ENCODE results near the gene SERPINB7.
"Not testable (repeated sequence)": the region's sequence is repeated elsewhere in the genome, so short reads cannot be mapped to it uniquely, and the experiment has no call there.

The SERPINB7 gene

DNA sequence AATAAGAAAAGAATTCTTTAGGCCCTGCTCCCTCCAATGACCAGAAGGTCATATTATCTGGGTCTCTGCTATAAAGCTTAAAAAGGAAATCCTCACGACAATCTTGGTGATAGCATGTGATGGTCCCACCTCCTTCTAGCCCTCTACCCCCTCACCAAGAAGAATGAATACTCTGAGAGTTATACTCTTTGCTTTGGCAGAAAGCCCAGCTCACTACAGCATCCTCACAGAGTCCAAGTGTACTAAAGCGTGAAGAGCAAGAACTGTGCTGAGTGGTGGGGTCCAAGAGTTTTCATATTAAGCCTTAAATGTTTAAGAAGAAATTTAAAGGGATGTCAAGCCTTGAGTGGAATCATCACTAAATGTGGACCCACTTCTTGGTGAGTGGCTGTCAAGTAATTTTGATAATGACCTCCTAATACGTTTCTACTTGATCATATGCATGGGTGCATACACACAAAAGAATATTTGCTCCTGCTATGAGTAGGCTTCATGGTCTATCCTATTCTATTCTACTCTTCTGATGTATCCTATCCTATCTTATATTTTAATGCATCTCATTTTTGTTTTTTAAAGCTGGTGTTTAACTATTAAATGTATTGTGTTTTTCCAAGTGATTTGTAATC lies 16.5 kb upstream of the SERPINB7 start:
- no peak overlapping the region for H3K9ac ChIP-seq (ENCODE audit: low read depth, low read length)
- no peaks in the 10 kb centered on the region for H3K27me3 ChIP-seq (ENCODE audit: control insufficient read depth, insufficient read depth, low read length)
- peaks cover 17% of the 10 kb centered on the region for H3K4me1 ChIP-seq (ENCODE audit: control insufficient read depth, insufficient read depth, low read length)
- H3K4me2 ChIP-seq (ENCODE audit: low read length) = no peak overlapping the region
- H3K36me3 ChIP-seq (ENCODE audit: insufficient read depth, low read length) = no peaks in the 10 kb centered on the region
- no peak overlapping the region for H3K4me3 ChIP-seq (ENCODE audit: low read length)
- H3K9me3 ChIP-seq (replicated peaks; ENCODE audit: low read length) = no peaks in the 10 kb centered on the region

DNA sequence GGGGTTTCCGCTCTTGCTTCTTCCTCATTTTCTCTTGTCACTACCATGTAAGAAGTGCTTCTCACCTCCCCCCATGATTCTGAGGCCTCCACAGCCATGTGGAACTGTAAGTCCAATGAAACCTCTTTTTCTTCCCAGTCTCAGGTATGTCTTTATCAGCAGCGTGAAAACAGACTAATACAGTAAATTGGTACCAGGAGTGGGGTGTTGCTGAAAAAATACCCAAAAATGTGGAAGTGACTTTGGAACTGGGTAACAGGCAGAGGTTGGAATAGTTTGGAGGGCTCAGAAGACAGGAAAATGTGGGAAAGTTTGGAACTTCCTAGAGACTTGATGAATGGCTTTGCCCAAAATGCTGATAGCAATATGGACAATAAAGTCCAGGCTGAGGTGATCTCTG lies 15.4 kb upstream of the SERPINB7 start:
- H3K9ac ChIP-seq (ENCODE audit: low read depth, low read length); H3K27me3 ChIP-seq (ENCODE audit: control insufficient read depth, insufficient read depth, low read length); H3K36me3 ChIP-seq (ENCODE audit: insufficient read depth, low read length); H3K9me3 ChIP-seq (replicated peaks; ENCODE audit: low read length); H3K4me3 ChIP-seq (ENCODE audit: low read length); H3K4me2 ChIP-seq (ENCODE audit: low read length): not testable (repeated sequence)
- peaks cover 24% of the 10 kb centered on the region for H3K4me1 ChIP-seq (ENCODE audit: control insufficient read depth, insufficient read depth, low read length)

DNA sequence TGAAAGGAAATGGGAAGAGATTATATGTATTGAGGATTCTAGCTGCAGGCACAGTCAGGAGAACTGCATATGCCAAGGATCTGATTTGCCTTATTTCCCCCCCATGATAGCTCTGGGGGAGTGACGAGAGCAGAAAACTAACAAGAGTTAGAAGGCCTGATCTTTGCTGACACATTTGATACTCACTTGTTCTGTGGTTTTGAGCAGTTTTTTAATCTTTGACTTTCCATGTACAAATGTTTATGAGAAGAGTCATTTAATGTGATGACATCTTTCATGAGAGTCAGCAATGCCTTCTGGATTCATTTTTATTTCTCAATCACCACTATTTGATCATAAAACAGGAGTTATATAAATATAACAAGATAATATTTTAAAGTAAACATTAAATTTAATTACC lies 12.7 kb upstream of the SERPINB7 start:
- H3K9me3 ChIP-seq (replicated peaks; ENCODE audit: low read length) = no peaks in the 10 kb centered on the region
- H3K27me3 ChIP-seq (ENCODE audit: control insufficient read depth, insufficient read depth, low read length) = no peaks in the 10 kb centered on the region
- no peak overlapping the region for H3K4me2 ChIP-seq (ENCODE audit: low read length)
- H3K4me3 ChIP-seq (ENCODE audit: low read length) = no peak overlapping the region
- peak overlapping the region; percentile 38 for H3K9ac ChIP-seq (ENCODE audit: low read depth, low read length)
- H3K4me1 ChIP-seq (ENCODE audit: control insufficient read depth, insufficient read depth, low read length) = peaks cover 24% of the 10 kb centered on the region
- no peaks in the 10 kb centered on the region for H3K36me3 ChIP-seq (ENCODE audit: insufficient read depth, low read length)

DNA sequence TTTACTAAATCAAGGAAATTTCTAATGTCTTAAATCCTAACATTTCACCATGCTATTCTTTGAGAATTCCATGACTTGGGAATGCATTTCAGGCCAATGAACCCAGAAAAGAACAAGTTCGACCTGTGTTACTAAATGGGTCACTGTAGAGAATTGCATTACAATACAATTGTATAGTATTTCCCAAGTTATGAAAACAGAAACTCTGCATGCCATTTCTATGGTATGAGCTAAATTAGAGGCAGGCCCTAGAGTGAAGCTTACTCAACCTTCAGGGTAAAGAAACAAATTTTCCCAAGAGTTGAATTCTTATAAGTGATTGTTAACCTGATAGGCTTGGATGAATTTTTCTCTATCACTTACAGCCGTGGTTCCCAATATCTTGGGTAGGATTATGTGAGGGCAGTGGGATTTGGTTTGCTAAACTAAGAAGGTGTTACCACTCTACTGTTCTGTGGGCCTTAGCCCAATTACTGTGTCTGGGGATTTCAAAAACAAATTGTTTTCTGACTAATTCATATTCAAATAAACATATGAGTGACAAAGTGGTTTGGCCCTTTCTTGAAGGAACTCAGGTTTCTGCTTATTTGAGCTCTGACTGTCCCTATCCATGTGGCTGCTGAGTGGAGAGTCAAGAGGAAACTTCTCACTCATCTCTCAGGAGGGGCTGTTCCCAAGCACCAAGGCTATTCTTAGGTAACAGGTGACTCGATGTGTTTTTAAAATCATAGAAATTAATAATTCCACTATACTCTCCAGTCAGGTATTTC lies 11.2 kb upstream of the SERPINB7 start:
- Histone ChIP-seq H3K9ac (ENCODE audit: low read depth, low read length) (peak overlapping the region; percentile 48), H3K9me3 (replicated peaks; ENCODE audit: low read length) (no peaks in the 10 kb centered on the region), H3K4me1 (ENCODE audit: control insufficient read depth, insufficient read depth, low read length) (peaks cover 30% of the 10 kb centered on the region), H3K27me3 (ENCODE audit: control insufficient read depth, insufficient read depth, low read length) (no peaks in the 10 kb centered on the region), H3K36me3 (ENCODE audit: insufficient read depth, low read length) (no peaks in the 10 kb centered on the region), H3K4me2 (ENCODE audit: low read length) (no peak overlapping the region), H3K4me3 (ENCODE audit: low read length) (no peak overlapping the region)

DNA sequence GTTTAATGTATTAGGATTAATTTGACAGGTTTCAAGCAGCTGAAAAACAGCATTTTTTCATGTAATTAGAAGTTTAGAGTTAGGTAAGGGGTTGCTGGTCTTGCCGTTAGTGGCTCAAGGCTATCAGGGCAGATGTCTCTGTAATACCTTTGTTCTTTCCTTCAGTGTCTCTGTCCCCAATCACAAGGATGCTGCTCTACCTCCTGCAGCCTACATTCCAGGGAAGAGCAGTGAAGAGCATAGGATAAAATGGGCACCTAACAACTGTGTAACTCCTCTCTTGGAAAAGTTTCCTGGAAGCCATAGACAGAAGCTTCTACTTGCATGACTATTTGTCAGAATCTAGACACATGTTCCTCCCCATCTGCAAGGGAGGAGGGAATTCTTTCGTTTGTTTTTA lies 9.4 kb upstream of the SERPINB7 start:
- H3K4me1 ChIP-seq (ENCODE audit: control insufficient read depth, insufficient read depth, low read length) = peaks cover 30% of the 10 kb centered on the region
- no peak overlapping the region for H3K4me2 ChIP-seq (ENCODE audit: low read length)
- H3K27me3 ChIP-seq (ENCODE audit: control insufficient read depth, insufficient read depth, low read length) = no peaks in the 10 kb centered on the region
- H3K9me3 ChIP-seq (replicated peaks; ENCODE audit: low read length) = no peaks in the 10 kb centered on the region
- H3K4me3 ChIP-seq (ENCODE audit: low read length) = no peak overlapping the region
- no peaks in the 10 kb centered on the region for H3K36me3 ChIP-seq (ENCODE audit: insufficient read depth, low read length)
- H3K9ac ChIP-seq (ENCODE audit: low read depth, low read length) = no peak overlapping the region

DNA sequence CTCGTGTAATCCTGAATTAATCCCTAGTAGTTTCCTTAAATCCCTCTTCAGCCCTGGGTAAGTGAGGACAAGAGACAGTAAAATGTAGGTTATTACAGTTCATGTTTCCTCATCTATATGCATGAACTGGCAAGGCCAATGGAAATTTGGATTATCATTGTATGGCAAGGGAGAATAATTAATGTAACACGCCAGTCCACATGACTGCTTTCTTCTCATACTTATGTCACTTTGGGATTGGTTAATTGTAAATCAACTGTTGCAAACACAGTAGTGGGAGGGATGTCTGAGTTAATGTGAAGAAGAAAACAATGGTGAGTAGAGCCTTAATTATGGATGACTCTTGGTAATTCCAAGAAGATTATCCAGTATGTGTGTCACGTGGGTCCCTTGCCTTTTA lies 1.7 kb upstream of the SERPINB7 start:
- H3K9ac ChIP-seq (ENCODE audit: low read depth, low read length) = no peak overlapping the region
- no peaks in the 10 kb centered on the region for H3K9me3 ChIP-seq (replicated peaks; ENCODE audit: low read length)
- H3K4me2 ChIP-seq (ENCODE audit: low read length) = no peak overlapping the region
- no peaks in the 10 kb centered on the region for H3K36me3 ChIP-seq (ENCODE audit: insufficient read depth, low read length)
- H3K4me3 ChIP-seq (ENCODE audit: low read length) = no peak overlapping the region
- H3K27me3 ChIP-seq (ENCODE audit: control insufficient read depth, insufficient read depth, low read length) = no peaks in the 10 kb centered on the region
- H3K4me1 ChIP-seq (ENCODE audit: control insufficient read depth, insufficient read depth, low read length) = peaks cover 30% of the 10 kb centered on the region

DNA sequence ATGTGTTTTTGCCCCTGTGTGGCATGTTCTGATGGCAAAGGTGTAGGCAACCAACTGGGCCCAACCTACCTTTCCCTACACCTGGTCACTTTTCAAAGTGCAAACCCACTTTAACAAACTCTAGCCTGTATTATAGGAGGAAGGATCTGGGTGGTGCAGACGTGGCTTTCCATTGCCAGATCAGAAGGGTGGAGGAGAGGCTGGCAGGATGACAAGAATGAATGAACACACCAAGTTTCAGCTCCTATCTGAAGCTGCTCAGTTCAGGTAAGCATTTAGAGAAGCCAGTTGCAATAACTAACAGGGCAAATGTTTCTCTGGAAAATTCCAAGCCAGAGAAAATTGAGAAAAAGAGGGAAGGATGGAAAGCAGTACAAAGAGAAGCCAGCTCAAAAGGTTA lies 707 bp upstream of the SERPINB7 start:
- no peaks in the 10 kb centered on the region for H3K9me3 ChIP-seq (replicated peaks; ENCODE audit: low read length)
- H3K36me3 ChIP-seq (ENCODE audit: insufficient read depth, low read length) = no peaks in the 10 kb centered on the region
- H3K4me1 ChIP-seq (ENCODE audit: control insufficient read depth, insufficient read depth, low read length) = peaks cover 30% of the 10 kb centered on the region
- peak overlapping the region; percentile 54 for H3K4me2 ChIP-seq (ENCODE audit: low read length)
- no peaks in the 10 kb centered on the region for H3K27me3 ChIP-seq (ENCODE audit: control insufficient read depth, insufficient read depth, low read length)
- H3K4me3 ChIP-seq (ENCODE audit: low read length) = peak overlapping the region; percentile 15
- peak overlapping the region; percentile 51 for H3K9ac ChIP-seq (ENCODE audit: low read depth, low read length)

DNA sequence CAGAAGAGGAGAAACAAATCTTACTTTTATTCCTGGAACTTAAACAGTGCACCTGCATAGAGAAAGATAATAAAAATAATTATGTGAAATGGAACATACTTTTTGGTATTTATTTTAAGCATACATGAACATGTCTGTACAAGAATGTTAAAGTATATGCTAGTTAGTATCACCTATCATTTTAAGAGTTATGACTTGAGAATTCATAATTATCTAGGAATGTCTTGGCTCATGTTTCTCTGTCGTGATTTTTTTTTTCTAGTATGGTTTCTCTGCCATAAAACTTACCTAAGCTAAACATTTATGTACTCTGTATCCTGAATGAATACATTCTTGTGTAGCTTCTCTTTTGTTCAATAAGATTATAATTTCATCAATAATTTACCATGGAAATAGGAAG lies 4.2 kb downstream of the SERPINB7 start:
- Histone ChIP-seq H3K27me3 (ENCODE audit: control insufficient read depth, insufficient read depth, low read length) (no peaks in the 10 kb centered on the region), H3K36me3 (ENCODE audit: insufficient read depth, low read length) (no peaks in the 10 kb centered on the region), H3K4me1 (ENCODE audit: control insufficient read depth, insufficient read depth, low read length) (peaks cover 28% of the 10 kb centered on the region), H3K9me3 (replicated peaks; ENCODE audit: low read length) (no peaks in the 10 kb centered on the region), H3K4me2 (ENCODE audit: low read length) (no peak overlapping the region), H3K4me3 (ENCODE audit: low read length) (no peak overlapping the region), H3K9ac (ENCODE audit: low read depth, low read length) (no peak overlapping the region)

DNA sequence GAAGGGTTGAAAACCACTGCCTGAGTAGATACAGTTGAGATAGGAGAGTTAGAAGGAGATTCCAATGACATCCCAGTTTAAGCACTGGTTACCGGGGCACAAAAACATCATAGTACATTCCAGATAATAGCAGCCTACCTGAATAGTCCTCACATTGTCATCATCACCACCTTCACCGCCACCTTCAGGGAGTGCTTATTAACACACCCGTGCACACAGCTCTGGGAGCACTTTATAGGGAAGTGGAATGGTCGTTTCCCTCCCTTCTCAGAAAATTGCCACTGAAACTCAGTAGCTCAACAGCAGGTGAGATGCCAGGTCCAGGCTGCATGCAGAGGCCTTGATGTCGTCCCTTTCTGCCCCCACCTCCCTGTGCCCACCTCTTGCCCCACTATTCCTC lies 8.2 kb downstream of the SERPINB7 start:
- Histone ChIP-seq H3K9me3 (replicated peaks; ENCODE audit: low read length) (no peaks in the 10 kb centered on the region), H3K4me1 (ENCODE audit: control insufficient read depth, insufficient read depth, low read length) (peaks cover 11% of the 10 kb centered on the region), H3K4me2 (ENCODE audit: low read length) (no peak overlapping the region), H3K4me3 (ENCODE audit: low read length) (no peak overlapping the region), H3K36me3 (ENCODE audit: insufficient read depth, low read length) (no peaks in the 10 kb centered on the region), H3K9ac (ENCODE audit: low read depth, low read length) (no peak overlapping the region), H3K27me3 (ENCODE audit: control insufficient read depth, insufficient read depth, low read length) (no peaks in the 10 kb centered on the region)

DNA sequence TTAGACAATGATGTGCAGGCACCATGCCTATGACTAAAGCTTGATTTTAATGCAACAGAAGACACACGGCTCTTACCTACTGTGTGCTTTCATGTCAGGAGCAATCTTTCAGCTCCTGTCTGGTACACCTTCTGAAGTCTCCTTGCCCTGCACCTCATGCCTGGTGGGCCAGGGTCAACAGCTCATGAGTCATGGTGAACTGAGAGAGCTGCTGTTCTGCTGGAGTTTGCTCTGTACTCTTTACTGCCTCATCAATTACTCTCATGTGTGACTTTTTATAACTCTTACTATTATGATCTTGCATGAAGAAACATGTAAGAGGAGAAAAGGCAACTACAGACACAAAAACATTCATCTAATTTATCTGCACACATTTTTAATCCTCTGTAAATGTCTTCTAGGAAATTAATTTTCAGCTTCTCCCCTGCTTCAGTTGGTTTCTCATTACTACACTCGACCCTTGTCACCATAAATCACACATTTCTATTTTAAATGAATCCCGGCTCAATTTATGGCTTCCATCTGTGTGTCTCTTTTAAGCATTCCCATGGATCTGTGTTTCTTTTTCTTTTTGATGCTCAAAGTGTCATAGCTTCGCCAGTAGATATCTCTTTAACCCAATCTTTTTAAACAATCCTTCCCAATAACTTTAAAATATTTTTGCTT lies 9.7 kb downstream of the SERPINB7 start:
- no peak overlapping the region for H3K9ac ChIP-seq (ENCODE audit: low read depth, low read length)
- no peak overlapping the region for H3K4me2 ChIP-seq (ENCODE audit: low read length)
- H3K4me3 ChIP-seq (ENCODE audit: low read length) = no peak overlapping the region
- no peaks in the 10 kb centered on the region for H3K36me3 ChIP-seq (ENCODE audit: insufficient read depth, low read length)
- H3K9me3 ChIP-seq (replicated peaks; ENCODE audit: low read length) = no peaks in the 10 kb centered on the region
- H3K27me3 ChIP-seq (ENCODE audit: control insufficient read depth, insufficient read depth, low read length) = no peaks in the 10 kb centered on the region
- peaks cover 11% of the 10 kb centered on the region for H3K4me1 ChIP-seq (ENCODE audit: control insufficient read depth, insufficient read depth, low read length)

DNA sequence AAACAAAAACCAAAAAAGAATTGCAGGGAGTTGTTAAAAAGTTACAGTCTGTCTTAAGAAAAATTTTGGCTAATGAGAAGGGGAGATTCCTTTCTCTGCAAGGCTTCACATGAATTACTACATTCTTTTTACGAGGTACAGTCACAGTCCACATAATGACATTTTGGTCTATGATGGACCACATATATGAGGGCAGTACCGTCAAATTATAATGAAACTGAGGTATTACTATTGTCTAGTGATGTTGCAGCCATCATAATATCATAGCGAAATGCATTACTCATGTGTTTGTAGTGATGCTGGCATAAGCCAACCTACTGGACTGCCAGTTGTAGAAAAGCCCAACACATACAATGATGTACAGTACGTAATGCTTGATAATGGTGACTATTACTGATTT lies 12.5 kb downstream of the SERPINB7 start:
- Histone ChIP-seq H3K27me3 (ENCODE audit: control insufficient read depth, insufficient read depth, low read length) (no peaks in the 10 kb centered on the region), H3K4me2 (ENCODE audit: low read length) (no peak overlapping the region), H3K36me3 (ENCODE audit: insufficient read depth, low read length) (no peaks in the 10 kb centered on the region), H3K4me1 (ENCODE audit: control insufficient read depth, insufficient read depth, low read length) (peaks cover 11% of the 10 kb centered on the region), H3K9ac (ENCODE audit: low read depth, low read length) (no peak overlapping the region), H3K9me3 (replicated peaks; ENCODE audit: low read length) (no peaks in the 10 kb centered on the region), H3K4me3 (ENCODE audit: low read length) (no peak overlapping the region)
